Measurements from ENCODE around the gene PTPN21. TPM values are rescaled to one million over a fixed set of nuclear protein-coding genes. Genes with fewer than 3 reads are reported as not detected.

Gene PTPN21
- total and polyA plus RNA-seq, 2 of the 13 experiments (the other 11 are each of a cell fraction or from before 2014, with no cell fraction given), result 2.0 to 3.7 TPM

- no peaks in the 10 kb centered on the region for H3K27me3 ChIP-seq (ENCODE audit: control insufficient read depth in 1 of 2, insufficient read depth in 2 of 2, low read length in 2 of 2)
- no peak for TF ChIP-seq ETV6 (CRISPR knock-in tag; conservative IDR thresholded peaks at IDR 0.05)
- TF ChIP-seq PHF20 (CRISPR knock-in tag; IDR thresholded peaks at IDR 0.05), result no peak
- no peak for TF ChIP-seq DNMT3B (CRISPR knock-in tag; conservative IDR thresholded peaks at IDR 0.05)
- TF ChIP-seq STAT5B (CRISPR knock-in tag; IDR thresholded peaks at IDR 0.05), result no peak
- no peak for TF ChIP-seq MTA1 (CRISPR knock-in tag; IDR thresholded peaks at IDR 0.05; ENCODE audit: borderline replicate concordance)
- no peak for TF ChIP-seq ASH2L (IDR thresholded peaks at IDR 0.05; ENCODE audit: insufficient read length, low read depth, low read length)
- TF ChIP-seq PCBP2 (optimal IDR thresholded peaks at IDR 0.05; ENCODE audit: low read depth, low read length, poor library complexity, severe bottlenecking), result no peak
- no peak for TF ChIP-seq ZNF777 (CRISPR knock-in tag; IDR thresholded peaks at IDR 0.05)
- TF ChIP-seq KLF15 (CRISPR knock-in tag; IDR thresholded peaks at IDR 0.05; ENCODE audit: borderline replicate concordance), result no peak
- TF ChIP-seq MAX (IDR thresholded peaks at IDR 0.05), result no peak
- TF ChIP-seq ZZZ3 (CRISPR knock-in tag; IDR thresholded peaks at IDR 0.05; ENCODE audit: borderline replicate concordance), result no peak
- no peak for TF ChIP-seq FOXO4 (CRISPR knock-in tag; conservative IDR thresholded peaks at IDR 0.05)
- no peak for TF ChIP-seq ZNF235 (CRISPR knock-in tag; IDR thresholded peaks at IDR 0.05; ENCODE audit: borderline replicate concordance)
- TF ChIP-seq ZNF280D (CRISPR knock-in tag; IDR thresholded peaks at IDR 0.05), result no peak
- BruUV-seq (replicated peaks), result no TSS peak
- ChIA-PET POLR2A (no interaction called here), CTCF (ENCODE audit: low intra/inter-chr PET ratio, low total read pairs) (no interaction called here)
- H3K4me3 ChIP-seq (replicated peaks in 1 of 3; ENCODE audit: insufficient read depth in 1 of 3, low read depth in 2 of 3, low read length in 3 of 3), result no peak overlapping the region
- no peak overlapping the region for H2AFZ ChIP-seq (ENCODE audit: low read length)
- no peak for ATAC-seq
- no peak overlapping the region for H3K27ac ChIP-seq (ENCODE audit: extremely low read length, insufficient read depth, low read length)
- FAIRE-seq, result no peak
- no peaks in the 10 kb centered on the region for H3K4me1 ChIP-seq (ENCODE audit: insufficient read depth, low read length)
- in situ Hi-C loops (cut with HindIII; ENCODE audit: extremely low pct_ligation_motif_present, low pct_unique_long_range_greater_than_20kb) (no loop called here), intact Hi-C loops (cut with micrococcal nuclease; ENCODE audit: unreplicated experiment) (no loop called here)
- H3K4me2 ChIP-seq (ENCODE audit: low read depth, low read length), result no peak overlapping the region
- H3K79me2 ChIP-seq (ENCODE audit: insufficient read depth, low read length), result no peaks in the 10 kb centered on the region
- no peaks in the 10 kb centered on the region; the same call in 1 of the 2 replicates for H3K9me3 ChIP-seq (ENCODE audit: low read length)
- no peaks in the 10 kb centered on the region for H4K20me1 ChIP-seq (ENCODE audit: insufficient read depth, low read length)
- peaks cover 0 to 2% of the 10 kb centered on the region in 2 experiments; a peak in 2 of 5 replicates for H3K36me3 ChIP-seq (replicated peaks in 1 of 2; ENCODE audit: control insufficient read depth in 1 of 2, insufficient read depth in 2 of 2, low read length in 2 of 2)
- DNase-seq (ENCODE audit: low spot score), result no peak
- no peak overlapping the region for H3K9ac ChIP-seq (ENCODE audit: insufficient read depth, low read depth, low read length)
- 85% methylated on average over 3 of the region's 3 CpGs for WGBS (ENCODE audit: low lambda C conversion rate)
These were observed 131.7 kb downstream of the PTPN21 start for GRCh38 chr14:88422919-88423650.
